ENCODE results near the gene PARP9.
"Not testable (repeated sequence)": the region's sequence is repeated elsewhere in the genome, so short reads cannot be mapped to it uniquely, and the experiment has no call there.

Gene PARP9

DNA sequence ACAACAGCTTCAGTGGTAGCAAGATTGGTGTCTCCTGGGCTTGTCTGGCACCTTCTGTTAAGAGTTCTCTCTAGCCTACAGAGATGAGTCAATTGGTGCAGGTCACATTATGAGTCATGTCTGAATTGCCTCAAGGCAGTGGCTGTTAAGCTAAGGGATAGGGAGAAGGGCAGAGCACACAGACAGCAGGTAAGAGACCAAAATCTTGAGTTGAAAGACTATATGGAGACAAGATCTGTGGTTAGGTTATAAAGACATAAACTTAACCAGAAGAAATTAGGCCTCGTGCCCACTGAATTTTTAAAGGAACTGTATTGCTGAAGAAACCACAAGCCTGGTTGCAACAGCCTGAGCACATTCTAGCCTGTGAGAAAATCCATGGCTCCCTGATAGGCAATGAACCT, 30.2 kb downstream of the PARP9 start:
- DNase-seq (ENCODE audit: extremely low spot score, insufficient read length, low read depth) (peak; percentile 58), FAIRE-seq (peak; percentile 95)

DNA sequence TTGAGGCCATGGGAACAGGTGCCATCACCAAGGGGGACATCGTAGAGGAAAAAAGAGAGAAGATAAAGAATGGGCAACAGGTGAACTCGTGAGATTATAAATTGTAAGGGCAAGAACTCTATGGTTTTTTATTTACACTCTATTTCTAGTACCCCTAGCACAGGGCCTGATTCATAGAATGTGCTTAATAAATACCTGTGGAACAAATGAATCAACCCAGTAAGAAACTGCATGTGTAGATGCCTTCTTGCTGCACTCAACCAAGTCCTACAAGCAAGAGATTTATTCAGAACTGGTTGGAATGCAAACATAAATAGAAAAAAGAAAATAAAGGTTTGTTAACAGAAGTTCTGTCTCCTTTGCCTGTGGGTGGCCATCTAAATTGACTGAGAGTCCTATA, 30.6 kb downstream of the PARP9 start:
- DNase-seq (ENCODE audit: extremely low spot score, insufficient read length, low read depth) (no peak), FAIRE-seq (no peak)

DNA sequence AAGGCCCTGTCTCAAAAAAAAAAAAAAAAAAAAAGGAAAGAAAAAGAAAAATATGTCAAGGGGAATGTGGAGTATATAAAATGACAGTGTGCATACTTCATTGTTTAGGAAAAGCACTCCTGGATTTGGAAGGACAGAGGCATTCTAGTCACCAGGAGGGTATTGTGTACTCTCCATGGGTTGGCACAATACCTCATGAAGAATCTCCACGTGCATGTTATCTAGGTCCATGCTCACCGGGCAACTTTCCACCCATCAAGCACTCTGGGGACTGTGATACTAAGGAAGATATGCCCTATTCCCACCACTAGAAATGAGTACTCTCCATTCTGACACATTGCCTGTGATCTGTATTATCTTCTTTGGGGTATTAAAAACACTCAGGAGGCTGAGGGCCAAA, 33.9 kb downstream of the PARP9 start:
- FAIRE-seq (no peak), DNase-seq (ENCODE audit: extremely low spot score, insufficient read length, low read depth) (no peak)

DNA sequence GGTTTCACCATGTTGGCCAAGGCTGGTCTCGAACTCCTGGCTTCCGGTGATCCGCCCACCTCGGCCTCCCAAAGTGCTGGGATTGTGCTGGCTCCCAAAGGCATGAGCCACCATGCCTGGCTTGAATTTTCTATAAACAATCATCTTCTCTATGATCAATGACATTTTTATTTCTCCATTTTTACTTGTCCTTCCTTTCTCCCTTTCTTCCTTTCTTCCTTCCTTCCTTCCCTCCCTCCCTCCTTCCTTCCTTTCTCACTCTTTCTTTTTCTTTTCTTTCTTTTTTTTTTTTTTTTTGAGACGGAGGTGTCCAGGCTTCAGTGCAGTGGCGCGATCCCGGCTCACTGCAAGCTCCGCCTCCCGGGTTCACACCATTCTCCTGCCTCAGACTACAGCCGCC, 40.8 kb downstream of the PARP9 start:
- FAIRE-seq (no peak), DNase-seq (ENCODE audit: extremely low spot score, insufficient read length, low read depth) (no peak)

DNA sequence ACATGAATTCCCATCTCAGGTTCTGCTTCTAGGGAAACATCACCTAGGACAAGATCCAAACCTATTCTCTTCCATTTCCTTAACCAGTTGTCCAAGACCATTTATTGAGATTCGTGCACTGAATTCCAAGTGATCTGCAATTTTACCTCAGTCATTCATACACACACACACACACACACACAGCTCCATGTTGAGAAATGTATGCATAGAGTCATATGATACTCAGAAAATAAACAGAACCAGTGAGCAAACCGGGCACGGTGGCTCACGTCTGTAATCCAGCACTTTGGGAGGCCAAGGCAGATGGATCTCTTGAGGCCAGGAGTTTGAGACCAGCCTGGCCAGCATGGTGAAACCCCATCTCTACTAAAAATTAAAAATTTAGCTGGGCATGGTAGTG, 43.2 kb downstream of the PARP9 start:
- no peak for DNase-seq (ENCODE audit: extremely low spot score, insufficient read length, low read depth)
- FAIRE-seq = no peak

DNA sequence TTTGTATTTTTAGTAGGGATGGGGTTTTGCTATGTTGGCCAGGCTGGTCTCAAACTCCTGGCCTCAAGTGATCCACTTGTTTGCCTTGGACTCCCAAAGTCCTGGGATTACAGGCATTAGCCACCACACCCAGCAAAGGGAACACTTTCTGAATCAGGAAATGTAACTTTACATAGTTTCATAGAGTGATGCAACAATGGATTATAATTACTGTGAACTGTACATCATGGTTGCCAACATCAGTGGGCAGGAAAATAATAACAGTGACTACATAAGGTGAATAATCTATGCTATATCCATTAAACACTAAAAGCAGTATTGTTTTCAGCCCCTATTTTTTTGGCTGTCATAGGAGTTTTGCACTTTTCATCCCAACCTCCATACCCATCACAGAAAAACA, 44.4 kb downstream of the PARP9 start:
- FAIRE-seq = no peak

DNA sequence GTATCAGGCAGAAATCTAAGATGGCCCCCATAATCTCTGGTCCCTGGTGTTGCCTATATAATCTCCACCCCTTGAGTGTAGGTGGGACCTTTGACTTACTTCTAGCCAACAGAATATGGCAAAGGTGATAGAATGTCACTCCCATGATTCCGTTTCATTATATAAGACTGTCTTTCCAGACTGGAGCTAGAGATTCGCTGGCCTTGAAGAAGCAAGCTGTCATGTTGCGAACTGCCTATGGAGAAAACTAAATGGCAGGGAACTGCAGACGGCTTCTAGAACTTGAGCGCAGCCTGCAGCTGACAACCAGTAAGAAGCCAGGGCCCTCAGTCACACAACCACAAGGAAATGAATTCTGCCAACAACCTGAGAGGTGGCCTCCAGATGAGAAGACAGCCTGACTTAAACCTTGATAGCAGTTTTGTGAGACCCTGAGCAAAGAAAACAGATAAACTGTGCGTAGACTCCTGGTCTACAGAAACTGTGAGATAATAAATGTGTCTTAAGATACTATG, 47.2 kb downstream of the PARP9 start:
- no peak for FAIRE-seq

More for the DNA sequence above, 44.4 kb downstream of the PARP9 start:
- DNase-seq (ENCODE audit: extremely low spot score, insufficient read length, low read depth) = no peak

DNA sequence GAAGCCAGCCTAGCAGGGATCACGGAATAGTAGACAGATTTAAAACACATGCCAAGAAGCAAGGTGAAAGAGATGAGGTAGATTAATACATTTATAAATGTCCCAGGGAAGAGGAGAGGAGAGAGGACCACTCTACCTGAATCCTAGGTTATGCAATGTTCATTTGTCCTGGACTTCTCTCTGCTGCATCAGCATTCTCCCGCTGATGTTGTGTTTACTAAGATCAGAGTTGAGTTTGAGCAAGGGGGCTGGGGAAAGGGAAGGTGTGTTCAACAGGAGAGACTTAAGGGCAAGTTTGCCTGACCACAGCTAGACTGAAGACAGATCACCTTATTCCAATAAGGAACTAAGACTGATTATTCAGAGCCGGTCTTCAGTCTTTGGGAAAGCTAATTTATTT, 48.2 kb downstream of the PARP9 start:
- no peak for FAIRE-seq

More for the DNA sequence above, 47.2 kb downstream of the PARP9 start:
- no peak for DNase-seq (ENCODE audit: extremely low spot score, insufficient read length, low read depth)

DNA sequence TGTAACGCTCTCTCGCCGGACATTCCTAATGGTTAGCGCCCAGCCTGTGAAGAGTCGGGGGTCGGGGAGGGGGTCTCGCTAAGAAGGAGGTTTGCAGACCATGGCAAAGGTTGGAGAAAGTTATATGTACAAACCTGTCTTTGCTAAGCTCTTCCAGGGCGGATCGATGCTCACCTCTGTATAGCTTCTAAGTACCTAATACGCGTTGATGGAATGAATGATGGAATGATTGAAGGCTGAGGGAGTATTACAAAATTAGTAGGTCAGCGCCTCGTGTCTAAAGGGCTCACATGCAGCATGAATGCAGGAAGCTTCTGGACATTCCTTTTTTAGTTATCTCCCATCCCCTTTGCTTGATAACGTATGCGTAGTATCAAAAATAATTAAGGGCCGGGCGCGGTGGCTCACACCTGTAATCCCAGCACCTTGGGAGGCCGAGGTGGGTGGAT, 49.1 kb downstream of the PARP9 start:
- FAIRE-seq = no peak
- DNase-seq (ENCODE audit: extremely low spot score, insufficient read length, low read depth) = no peak

More for the DNA sequence above, 48.2 kb downstream of the PARP9 start:
- DNase-seq (ENCODE audit: extremely low spot score, insufficient read length, low read depth) = no peak

DNA sequence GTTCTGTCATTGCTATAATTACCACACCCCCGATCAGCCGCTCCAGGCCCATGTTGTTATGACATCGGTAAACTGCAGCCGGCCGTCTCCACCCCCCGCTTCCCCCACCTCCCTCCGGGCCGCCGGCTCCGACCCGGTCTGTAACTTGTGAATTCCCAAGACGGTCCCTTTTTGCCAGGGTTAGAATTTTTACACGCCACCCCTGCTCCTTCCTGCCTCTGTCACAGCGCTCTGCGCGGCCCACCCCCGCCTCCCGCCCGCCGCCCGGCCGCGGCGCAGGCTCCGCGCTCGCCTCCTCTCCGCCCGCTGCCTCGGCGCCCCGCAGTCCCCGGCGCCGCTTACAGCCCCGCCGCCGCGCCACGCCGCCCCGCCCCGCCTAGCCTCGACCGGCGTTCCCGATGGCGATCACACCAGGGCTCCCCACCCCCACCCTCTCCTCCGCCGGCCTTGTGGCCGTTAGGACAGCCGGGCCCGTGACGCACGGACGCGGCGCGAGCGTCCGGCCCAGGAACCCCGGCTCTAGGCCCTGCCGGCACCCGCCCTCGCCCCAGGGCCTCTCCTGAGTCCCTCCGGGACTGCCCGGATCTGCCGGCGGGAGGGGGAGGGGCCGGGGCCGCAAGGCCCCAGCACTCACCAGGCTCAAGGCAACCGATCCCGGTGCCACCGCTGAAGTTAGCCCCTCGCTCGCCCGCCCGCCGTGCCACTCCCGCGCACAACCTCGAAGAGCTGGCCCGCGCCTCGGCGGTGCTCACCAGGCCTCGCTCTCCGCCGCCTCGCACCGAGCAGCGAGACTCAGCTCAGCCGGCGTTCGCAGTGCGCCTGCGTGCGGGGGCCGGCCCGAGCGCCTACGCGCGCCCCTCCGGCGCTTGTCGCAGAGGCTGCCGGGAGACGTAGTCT, 49.7 kb downstream of the PARP9 start, which contains the start of gene KPNA1:
KPNA1 (minus strand) TSS at position 817 of the 897 bp plus-strand sequence. CDS start 18,374 bp downstream, outside the sequence.
- DNase-seq (ENCODE audit: extremely low spot score, insufficient read length, low read depth) (peak; percentile 94), FAIRE-seq (peak; percentile 93)

DNA sequence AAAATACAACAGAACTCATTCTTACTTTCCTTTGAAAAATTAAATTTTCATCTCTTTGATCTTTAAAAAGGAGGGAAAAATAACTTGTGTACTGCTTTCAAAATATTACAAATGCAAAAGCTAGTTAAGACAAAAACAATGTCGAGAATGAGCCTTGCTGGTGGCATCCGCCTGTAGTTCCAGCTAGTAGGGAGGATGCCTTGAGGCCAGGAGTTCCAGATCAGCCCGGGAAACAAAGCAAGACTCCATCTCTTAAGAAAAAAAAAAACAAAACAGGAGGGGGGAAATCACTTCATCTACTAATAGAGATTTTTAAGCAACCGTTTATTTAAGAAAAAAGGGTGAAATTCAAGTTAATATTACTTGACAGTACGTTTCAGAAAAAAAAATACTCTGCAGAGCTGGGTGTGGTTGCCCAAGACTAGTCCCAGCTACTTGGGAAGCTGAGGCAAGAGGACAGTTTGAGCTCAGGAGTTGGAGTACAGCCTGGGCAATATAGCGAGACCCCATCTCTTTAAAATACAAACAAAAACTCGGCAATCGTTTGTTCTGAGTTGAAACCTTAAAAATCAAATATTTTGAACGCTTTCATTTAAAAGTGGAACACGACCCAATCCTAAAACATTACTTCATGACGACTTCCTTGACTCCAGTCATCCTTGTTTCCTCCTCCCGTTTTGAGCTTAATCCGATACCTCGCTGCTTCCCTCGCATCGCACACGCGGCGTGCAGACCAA, 50.5 kb downstream of the PARP9 start:
- DNase-seq (ENCODE audit: extremely low spot score, insufficient read length, low read depth) (no peak), FAIRE-seq (peak; percentile 82)

DNA sequence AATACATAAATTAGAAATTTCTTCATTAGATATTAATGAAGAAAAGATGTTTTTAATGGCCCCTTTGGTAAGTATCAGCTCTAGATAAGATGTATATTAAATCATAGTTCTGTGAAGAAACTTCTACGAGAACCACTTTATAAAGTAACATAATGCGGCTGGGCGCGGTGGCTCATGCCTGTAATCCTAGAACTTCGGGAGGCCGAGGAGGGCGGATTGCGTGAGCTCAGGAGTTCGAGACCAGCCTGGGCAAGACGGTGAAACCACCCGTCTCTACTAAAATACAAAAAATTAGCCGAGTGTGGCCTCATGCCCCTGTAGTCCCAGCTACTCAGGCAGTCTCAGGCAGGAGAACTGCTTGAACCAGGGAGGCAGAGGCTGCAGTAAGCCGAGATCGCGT, 51.8 kb downstream of the PARP9 start:
- FAIRE-seq (no peak), DNase-seq (ENCODE audit: extremely low spot score, insufficient read length, low read depth) (no peak)

DNA sequence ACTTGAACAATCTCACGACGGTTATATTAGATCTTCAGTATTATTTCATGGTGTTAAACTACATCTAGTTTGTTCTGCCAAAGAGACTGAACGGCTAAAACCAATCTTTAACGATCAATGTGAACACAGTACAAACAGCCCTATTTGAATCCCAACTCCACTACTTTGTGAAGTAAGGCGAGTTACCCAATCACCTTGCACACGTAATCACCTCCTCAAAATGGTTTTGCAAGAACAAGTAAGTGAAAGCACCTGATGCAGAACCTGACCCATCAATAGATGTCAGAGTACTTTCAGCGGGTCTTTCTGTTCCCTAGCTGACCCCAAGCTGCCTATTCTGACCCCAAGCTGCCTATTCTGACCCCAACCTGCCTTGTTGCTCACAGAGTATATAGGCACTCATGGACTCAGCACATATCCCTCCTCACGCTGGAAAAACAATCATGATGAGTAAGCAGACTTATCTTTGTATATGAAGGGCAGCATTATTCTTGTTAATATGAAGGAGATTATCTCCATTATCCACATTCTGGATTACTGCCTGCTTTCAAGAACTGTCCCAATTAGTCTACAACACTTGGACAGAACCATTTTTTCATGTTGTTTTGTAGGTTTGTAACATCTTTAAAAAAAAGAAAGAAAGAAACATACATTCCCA, 53.1 kb downstream of the PARP9 start:
- FAIRE-seq = peak; percentile 26
- no peak for DNase-seq (ENCODE audit: extremely low spot score, insufficient read length, low read depth)

DNA sequence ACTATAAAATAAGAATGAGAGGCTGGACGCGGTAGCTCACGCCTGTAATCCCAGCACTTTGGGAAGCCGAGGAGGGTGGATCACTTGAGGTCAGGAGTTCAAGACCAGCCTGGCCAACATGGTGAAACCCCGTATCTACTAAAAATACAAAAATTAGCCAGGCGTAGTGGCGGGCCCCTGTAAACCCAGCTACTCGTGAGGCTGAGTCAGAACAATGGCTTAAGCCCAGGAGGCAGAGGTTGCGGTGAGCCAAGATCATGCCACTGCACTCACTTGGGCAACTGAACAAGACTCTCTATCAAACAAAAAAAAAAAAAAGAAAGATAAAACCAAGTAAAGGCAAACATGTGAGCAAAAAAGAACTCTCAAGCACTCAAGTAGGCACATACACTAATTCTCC, 55.2 kb downstream of the PARP9 start:
- not testable (repeated sequence) for FAIRE-seq; DNase-seq (ENCODE audit: extremely low spot score, insufficient read length, low read depth)

DNA sequence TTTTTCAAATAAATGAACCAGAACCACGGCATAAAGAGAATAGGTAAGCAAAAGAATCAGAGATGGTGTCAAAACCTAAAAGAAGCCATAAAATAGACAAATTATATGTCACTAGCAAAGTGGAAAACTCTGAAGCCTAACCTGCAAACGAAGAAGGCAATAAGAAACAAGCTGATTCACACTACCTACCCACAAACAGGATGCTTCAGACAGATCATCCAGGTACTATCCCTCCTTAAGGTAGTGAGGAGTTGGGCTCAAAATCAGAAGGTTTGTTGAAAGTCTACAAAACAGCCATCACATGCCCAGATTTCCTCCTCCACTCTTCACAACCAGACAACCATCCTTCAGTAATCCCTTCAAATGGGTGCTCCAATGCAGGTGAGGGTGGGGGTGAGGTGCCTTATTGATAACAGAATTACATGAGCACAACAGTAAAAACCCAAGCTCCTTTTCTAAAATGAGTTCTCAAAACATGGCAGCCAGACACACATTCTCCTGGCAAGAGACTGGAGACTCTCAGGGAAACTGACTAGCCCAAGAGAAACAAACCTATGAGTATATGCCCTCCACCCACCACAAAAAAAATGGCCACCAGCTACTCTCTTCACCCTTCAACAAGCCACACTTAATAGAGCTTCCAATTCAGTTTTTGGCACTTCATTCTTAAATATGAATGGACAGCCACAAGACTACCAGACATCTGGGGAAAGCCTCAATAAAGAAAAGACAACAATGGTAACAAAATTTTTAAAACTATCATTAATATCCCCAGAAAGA, 55.8 kb downstream of the PARP9 start:
- peak; percentile 85 for FAIRE-seq
- DNase-seq (ENCODE audit: extremely low spot score, insufficient read length, low read depth) = no peak

DNA sequence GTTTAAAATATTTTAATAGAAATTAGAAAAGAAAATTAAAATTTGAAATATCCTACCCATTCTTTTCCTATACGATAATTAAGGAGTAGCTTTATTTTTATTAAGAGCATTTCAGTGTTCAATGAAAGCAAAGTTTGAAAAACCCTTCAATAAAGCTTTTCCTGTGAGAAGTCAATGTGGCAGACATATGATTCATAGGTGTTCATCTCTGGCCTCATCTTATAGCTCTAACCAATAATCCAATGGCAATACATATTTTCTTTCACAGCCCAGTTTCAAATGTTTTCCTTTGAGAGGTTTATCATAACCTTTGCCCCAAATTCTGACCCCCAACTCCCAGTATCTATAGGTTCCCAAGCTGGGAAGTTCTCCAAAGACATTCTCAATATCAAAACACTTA, 57.6 kb downstream of the PARP9 start:
- no peak for FAIRE-seq

DNA sequence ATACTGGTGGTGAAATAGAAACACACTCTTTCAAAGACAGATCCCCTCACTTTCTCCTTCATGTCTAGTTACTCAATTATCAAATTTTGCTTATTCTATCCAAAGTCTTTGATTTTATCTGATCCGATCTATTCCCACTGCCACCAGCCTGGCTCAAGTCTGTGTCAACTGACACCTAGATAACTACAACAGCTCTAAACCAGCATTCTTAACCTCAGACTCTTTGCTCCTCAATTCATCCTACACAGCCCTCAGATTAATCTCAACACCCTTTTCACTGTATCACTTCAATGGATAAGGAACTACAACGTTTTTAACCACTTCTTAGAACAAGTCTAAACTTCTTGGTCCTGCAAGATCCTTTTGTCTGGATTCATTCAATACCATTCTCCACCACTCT, 58.4 kb downstream of the PARP9 start:
- FAIRE-seq (no peak), DNase-seq (ENCODE audit: extremely low spot score, insufficient read length, low read depth) (no peak)

More for the DNA sequence above, 57.6 kb downstream of the PARP9 start:
- no peak for DNase-seq (ENCODE audit: extremely low spot score, insufficient read length, low read depth)

DNA sequence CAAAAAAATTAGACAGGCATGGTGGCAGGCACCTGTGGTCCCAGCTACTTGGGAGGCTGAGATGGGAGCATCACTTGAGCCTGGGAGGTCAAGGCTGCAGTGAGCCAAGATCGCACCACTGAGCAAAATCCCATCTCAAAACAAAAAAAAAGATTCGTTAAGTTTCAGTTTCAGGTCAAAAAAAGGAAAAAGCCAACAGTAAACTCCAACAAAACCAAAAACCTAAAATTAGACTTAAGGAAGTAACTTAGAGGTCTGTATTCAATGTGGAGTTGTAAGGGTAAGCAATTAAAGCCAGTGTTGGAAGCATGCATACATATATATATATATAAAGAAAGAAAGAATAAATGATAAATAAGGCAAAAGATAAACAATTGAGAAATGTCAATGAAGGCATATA, 61.2 kb downstream of the PARP9 start:
- FAIRE-seq = no peak
- DNase-seq (ENCODE audit: extremely low spot score, insufficient read length, low read depth) = no peak

DNA sequence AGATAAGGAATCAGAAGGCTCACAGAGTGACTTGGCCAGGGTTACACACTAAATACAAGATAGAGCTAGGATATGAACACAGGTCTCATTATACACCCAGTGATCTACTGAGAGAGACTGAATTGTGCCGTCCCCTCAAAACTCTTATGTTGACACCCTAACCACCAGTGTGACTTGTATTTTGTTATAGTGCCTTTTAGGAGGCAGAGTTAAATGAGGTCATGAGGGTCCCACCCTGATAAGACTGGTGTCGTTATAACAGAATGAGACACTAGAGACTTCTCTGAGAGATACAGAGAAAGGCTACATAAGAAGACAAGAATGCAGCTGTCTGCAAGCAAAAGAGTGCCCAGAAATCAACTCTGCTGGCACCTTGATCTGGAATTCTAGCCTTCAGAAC, 62.0 kb downstream of the PARP9 start:
- no peak for FAIRE-seq
- no peak for DNase-seq (ENCODE audit: extremely low spot score, insufficient read length, low read depth)
